Panc1 (cell line): ENCODE data around the gene TBC1D2B. TPM values are rescaled to one million over a fixed set of nuclear protein-coding genes. Genes with fewer than 3 reads are reported as not detected.

Experiments used
- ATAC-seq: fragments of 200-7000 bp; cut with Tn5 transposase; 2 replicates; pipeline ENCODE4 v1.9.1; 2020; ENCODE audit warnings: mild to moderate bottlenecking, moderate library complexity
- BruUV-seq: library from RNA; stranded (reverse); fragments of 400-500 nt; replicated peaks from 2 replicates; lab custom pipeline; 2021; lab: Mats Ljungman, UMichigan
- CTCF ChIA-PET: fragments of 300-600 bp; sonication (Branson Sonifier 250); formaldehyde crosslinking; loops from one replicate; lab custom pipeline; 2022; ENCODE audit warnings: antibody characterized with exemption; lab: Charles Lee
- POLR2A ChIA-PET: fragments of 300-600 bp; sonication (Branson Sonifier 250); formaldehyde crosslinking; loops from one replicate; lab custom pipeline; 2022; ENCODE audit warnings: antibody characterized with exemption; lab: Charles Lee
- DNase-seq: peaks from one replicate; pipeline ENCODE4 v3.0.0-alpha.2; 2010; ENCODE audit warnings: low read depth, low spot score
- H3K27ac ChIP-seq: 2 replicates; pipeline ENCODE4 v1.5.1; 2011; ENCODE audit warnings: mild to moderate bottlenecking, low read length, inconsistent platforms
- H3K27me3 ChIP-seq: fragments of 200-500 bp; sonication (Bioruptor generic); 2 replicates; pipeline ENCODE4 v1.6.0; 2014; ENCODE audit warnings: low read length, inconsistent platforms; ENCODE audit not compliant: control insufficient read depth, insufficient read depth
- H3K36me3 ChIP-seq: fragments of 200-500 bp; sonication (Bioruptor generic); 2 replicates; pipeline ENCODE4 v1.5.1; 2014; ENCODE audit warnings: inconsistent platforms, mild to moderate bottlenecking, low read length, moderate library complexity; ENCODE audit not compliant: control insufficient read depth, insufficient read depth
- H3K4me1 ChIP-seq: 2 replicates; pipeline ENCODE4 v1.5.1; 2011; ENCODE audit warnings: inconsistent platforms, mild to moderate bottlenecking, low read length, moderate library complexity; ENCODE audit not compliant: control insufficient read depth, insufficient read depth
- H3K4me3 ChIP-seq, 2 experiments: 2 replicates each; pipeline ENCODE4 v1.5.1; 2011 to 2012; ENCODE audit warnings: low read depth in 2 of 2, low read length in 2 of 2, mild to moderate bottlenecking in 2 of 2, inconsistent platforms in 1 of 2, moderate library complexity in 1 of 2
- H3K9me3 ChIP-seq: fragments of 200-500 bp; sonication (Bioruptor generic); 2 replicates; pipeline ENCODE4 v1.5.1; 2014; ENCODE audit warnings: low read depth, mild to moderate bottlenecking, inconsistent platforms, low read length, moderate library complexity; ENCODE audit not compliant: control insufficient read depth, insufficient read depth
- CTCF ChIP-seq: fragments of 450-650 bp; IDR thresholded peaks from 2 replicates; pipeline ENCODE4 v1.5.1; 2017; ENCODE audit warnings: mild to moderate bottlenecking
- POLR2AphosphoS5 ChIP-seq: IDR thresholded peaks from 2 replicates; pipeline ENCODE4 v1.6.1; 2012; ENCODE audit warnings: mild to moderate bottlenecking, low read depth, low read length, moderate library complexity
- SIN3A ChIP-seq: IDR thresholded peaks from 2 replicates; pipeline ENCODE4 v1.6.1; 2012; ENCODE audit warnings: low read depth, mild to moderate bottlenecking, low read length, moderate library complexity, borderline replicate concordance; ENCODE audit not compliant: insufficient read depth
- TCF7L2 ChIP-seq: IDR thresholded peaks from 2 replicates; pipeline ENCODE4 v1.6.1; 2011; ENCODE audit warnings: mild to moderate bottlenecking, low read depth, low read length, inconsistent platforms
- in situ Hi-C: cut with HindIII; loops from 2 replicates; pipeline ENCODE4 v1.10.0; 2016; ENCODE audit warnings: low sequenced_read_pairs, low pct_unique_long_range_greater_than_20kb
- intact Hi-C: fragments of 100-400 bp; cut with micrococcal nuclease; formaldehyde crosslinking; loops from one replicate; pipeline ENCODE4 v1.10.0; 2022; ENCODE audit not compliant: unreplicated experiment
- total RNA-seq: library from RNA; stranded (reverse); gene quantifications from one replicate; pipeline ENCODE4 v1.2.1, GENCODE V29; 2021; ENCODE audit not compliant: unreplicated experiment
- TF ChIP-seq, protein P1 (sequence below), 2 experiments: IDR thresholded peaks; 2 replicates each; pipeline ENCODE4 v1.6.1; 2011 to 2012; ENCODE audit warnings: low read depth in 2 of 2, control low read depth in 1 of 2, low read length in 1 of 2, mild to moderate bottlenecking in 1 of 2, moderate library complexity in 1 of 2; ENCODE audit not compliant: insufficient read depth in 1 of 2

TBC1D2B gene
- total RNA-seq, 1 experiment from 2014 or later: 59.3 TPM

DNA sequence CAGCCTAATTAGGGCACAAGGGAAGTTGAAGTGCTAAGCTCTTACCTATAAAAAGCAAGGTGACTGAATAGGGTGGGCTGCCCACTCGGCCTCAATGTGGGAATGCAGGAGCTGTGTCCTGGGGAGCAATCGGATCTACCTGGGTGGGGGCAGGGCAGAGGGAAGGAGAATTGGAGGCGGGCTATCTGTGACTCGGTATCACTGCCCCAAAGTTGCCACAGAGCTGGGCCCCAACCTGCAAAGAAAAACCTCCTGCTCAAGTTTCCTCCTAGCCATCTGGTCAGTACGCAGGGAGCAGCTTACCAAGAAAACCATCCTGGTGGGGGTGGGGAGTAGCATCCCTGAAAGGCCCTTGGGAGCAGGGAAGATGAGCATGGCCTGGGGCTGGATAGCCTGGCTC lies 43.0 kb upstream of the TBC1D2B start:
- ATAC-seq: no peak
- TF ChIP-seq POLR2AphosphoS5: no peak
- TF ChIP-seq, protein P1, sequence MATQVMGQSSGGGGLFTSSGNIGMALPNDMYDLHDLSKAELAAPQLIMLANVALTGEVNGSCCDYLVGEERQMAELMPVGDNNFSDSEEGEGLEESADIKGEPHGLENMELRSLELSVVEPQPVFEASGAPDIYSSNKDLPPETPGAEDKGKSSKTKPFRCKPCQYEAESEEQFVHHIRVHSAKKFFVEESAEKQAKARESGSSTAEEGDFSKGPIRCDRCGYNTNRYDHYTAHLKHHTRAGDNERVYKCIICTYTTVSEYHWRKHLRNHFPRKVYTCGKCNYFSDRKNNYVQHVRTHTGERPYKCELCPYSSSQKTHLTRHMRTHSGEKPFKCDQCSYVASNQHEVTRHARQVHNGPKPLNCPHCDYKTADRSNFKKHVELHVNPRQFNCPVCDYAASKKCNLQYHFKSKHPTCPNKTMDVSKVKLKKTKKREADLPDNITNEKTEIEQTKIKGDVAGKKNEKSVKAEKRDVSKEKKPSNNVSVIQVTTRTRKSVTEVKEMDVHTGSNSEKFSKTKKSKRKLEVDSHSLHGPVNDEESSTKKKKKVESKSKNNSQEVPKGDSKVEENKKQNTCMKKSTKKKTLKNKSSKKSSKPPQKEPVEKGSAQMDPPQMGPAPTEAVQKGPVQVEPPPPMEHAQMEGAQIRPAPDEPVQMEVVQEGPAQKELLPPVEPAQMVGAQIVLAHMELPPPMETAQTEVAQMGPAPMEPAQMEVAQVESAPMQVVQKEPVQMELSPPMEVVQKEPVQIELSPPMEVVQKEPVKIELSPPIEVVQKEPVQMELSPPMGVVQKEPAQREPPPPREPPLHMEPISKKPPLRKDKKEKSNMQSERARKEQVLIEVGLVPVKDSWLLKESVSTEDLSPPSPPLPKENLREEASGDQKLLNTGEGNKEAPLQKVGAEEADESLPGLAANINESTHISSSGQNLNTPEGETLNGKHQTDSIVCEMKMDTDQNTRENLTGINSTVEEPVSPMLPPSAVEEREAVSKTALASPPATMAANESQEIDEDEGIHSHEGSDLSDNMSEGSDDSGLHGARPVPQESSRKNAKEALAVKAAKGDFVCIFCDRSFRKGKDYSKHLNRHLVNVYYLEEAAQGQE (IDR thresholded peaks at IDR 0.05; ENCODE audit: insufficient read depth in 1 of 2, low read depth in 2 of 2, low read length in 1 of 2): no peak
- no peak for TF ChIP-seq SIN3A
- TF ChIP-seq TCF7L2: no peak
- no peak for TF ChIP-seq CTCF

GRCh38 chr15:78112551-78112950 lies 35.0 kb upstream of the TBC1D2B start:
- Histone ChIP-seq H3K36me3 (no peaks in the 10 kb centered on the region), H3K4me3 (no peak overlapping the region), H3K27ac (no peak overlapping the region), H3K4me1 (no peaks in the 10 kb centered on the region), H3K27me3 (no peaks in the 10 kb centered on the region), H3K9me3 (no peaks in the 10 kb centered on the region)
- no TSS peak for BruUV-seq
- in situ Hi-C loops (no loop called here), intact Hi-C loops (loop anchor here (2.0 to 5.0 kb wide), 2 partner anchors 85 to 128 kb away; no protein-coding TSS in a partner anchor)
- DNase-seq (no peak), ATAC-seq (no peak)
- POLR2A ChIA-PET: interaction anchor here (0.6 to 0.7 kb wide), 2 partner anchors 15 to 110 kb away, joined by 3 to 4 read pairs; no protein-coding TSS in a partner anchor
- TF ChIP-seq TCF7L2 (no peak), CTCF (no peak), POLR2AphosphoS5 (no peak), SIN3A (no peak)
- TF ChIP-seq, protein P1 (IDR thresholded peaks at IDR 0.05; ENCODE audit: insufficient read depth in 1 of 2, low read depth in 2 of 2, low read length in 1 of 2): no peak
- CTCF ChIA-PET: interaction anchor here (0.8 to 1.8 kb wide), 5 partner anchors 14 to 138 kb away, joined by 3 to 13 read pairs (median 7); no protein-coding TSS in a partner anchor

More for the DNA sequence above, 43.0 kb upstream of the TBC1D2B start:
- Histone ChIP-seq H3K27ac (no peak overlapping the region), H3K9me3 (no peaks in the 10 kb centered on the region), H3K27me3 (no peaks in the 10 kb centered on the region), H3K4me3 (no peak overlapping the region), H3K36me3 (no peaks in the 10 kb centered on the region), H3K4me1 (no peaks in the 10 kb centered on the region)
- POLR2A ChIA-PET: no interaction called here
- intact Hi-C loops (no loop called here), in situ Hi-C loops (no loop called here)
- CTCF ChIA-PET: no interaction called here
- DNase-seq: no peak
- no TSS peak for BruUV-seq
